ENCODE results near the gene MMP28.

DNA sequence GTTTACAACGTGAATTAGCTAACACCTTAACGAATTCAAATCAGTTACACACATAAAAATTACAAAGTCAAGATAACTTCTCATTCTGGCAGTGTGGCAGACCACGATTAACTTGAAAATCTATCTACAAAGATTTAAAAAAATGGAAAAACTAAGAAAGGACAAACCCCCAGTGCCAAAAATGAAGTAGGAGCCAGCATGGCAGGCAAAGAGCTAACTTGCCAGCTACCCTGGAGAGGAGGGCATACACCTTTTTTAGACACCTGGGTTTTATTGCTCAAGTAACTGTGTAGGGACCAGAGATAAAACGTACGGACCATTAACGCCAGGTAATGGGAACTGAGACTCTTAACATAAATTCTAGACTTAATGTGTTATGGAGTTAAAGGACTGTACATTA is 16.3 kb upstream of the MMP28 start:
- TF ChIP-seq, protein P1, sequence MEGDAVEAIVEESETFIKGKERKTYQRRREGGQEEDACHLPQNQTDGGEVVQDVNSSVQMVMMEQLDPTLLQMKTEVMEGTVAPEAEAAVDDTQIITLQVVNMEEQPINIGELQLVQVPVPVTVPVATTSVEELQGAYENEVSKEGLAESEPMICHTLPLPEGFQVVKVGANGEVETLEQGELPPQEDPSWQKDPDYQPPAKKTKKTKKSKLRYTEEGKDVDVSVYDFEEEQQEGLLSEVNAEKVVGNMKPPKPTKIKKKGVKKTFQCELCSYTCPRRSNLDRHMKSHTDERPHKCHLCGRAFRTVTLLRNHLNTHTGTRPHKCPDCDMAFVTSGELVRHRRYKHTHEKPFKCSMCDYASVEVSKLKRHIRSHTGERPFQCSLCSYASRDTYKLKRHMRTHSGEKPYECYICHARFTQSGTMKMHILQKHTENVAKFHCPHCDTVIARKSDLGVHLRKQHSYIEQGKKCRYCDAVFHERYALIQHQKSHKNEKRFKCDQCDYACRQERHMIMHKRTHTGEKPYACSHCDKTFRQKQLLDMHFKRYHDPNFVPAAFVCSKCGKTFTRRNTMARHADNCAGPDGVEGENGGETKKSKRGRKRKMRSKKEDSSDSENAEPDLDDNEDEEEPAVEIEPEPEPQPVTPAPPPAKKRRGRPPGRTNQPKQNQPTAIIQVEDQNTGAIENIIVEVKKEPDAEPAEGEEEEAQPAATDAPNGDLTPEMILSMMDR (IDR thresholded peaks at IDR 0.05): no peak
- TF ChIP-seq POLR2A (IDR thresholded peaks at IDR 0.05): no peak
